HepG2 (cell line): ENCODE data around the gene GLI3. TPM values are rescaled to one million over a fixed set of nuclear protein-coding genes. Genes with fewer than 3 reads are reported as not detected.

Experiments
- ATAC-seq: fragments of 200-7000 bp; cut with Tn5 transposase; 3 replicates; pipeline ENCODE4 v1.9.1; 2020; ENCODE audit warnings: mild to moderate bottlenecking, moderate library complexity
- BruUV-seq: library from RNA; stranded (reverse); fragments of 400-500 nt; replicated peaks from 2 replicates; lab custom pipeline; 2021; lab: Mats Ljungman, UMichigan
- CTCF ChIA-PET: fragments of 300-600 bp; formaldehyde crosslinking; extraction: SDS; loops from one replicate; lab custom pipeline; 2021; ENCODE audit warnings: low total read pairs, inconsistent platforms, low intra/inter-chr PET ratio; lab: Yijun Ruan, JAX
- POLR2A ChIA-PET: fragments of 350-600 bp; sonication (Branson Sonifier 250); formaldehyde crosslinking; loops from one replicate; lab custom pipeline; 2020; ENCODE audit warnings: antibody characterized with exemption, inconsistent platforms; lab: Yijun Ruan, JAX
- DNase-seq: peaks from one replicate; pipeline ENCODE4 v3.0.0-alpha.2; 2015; ENCODE audit warnings: low spot score
- FAIRE-seq: peaks from 3 replicates; lab custom pipeline; 2011; peaks lifted over from hg19 to GRCh38; lab: Jason Lieb, UNC
- H2AFZ ChIP-seq: one replicate; pipeline ENCODE4 v1.6.1; 2011; ENCODE audit warnings: low read length, inconsistent platforms
- H3K27ac ChIP-seq: fragments of 300-600 bp; 3 replicates; pipeline ENCODE4 v1.8.0; 2011; ENCODE audit warnings: mixed run types, mild to moderate bottlenecking, mixed read lengths, low read length, inconsistent platforms; ENCODE audit not compliant: insufficient read depth; ENCODE audit errors: extremely low read length
- H3K27me3 ChIP-seq, 2 experiments: fragments of 200-600 bp in 1 of 2; 2 replicates in 1 of 2; 3 replicates in 1 of 2; pipeline versions ENCODE4 v1.6.0 to v1.8.0; 2011; ENCODE audit warnings: low read length in 2 of 2, mild to moderate bottlenecking in 2 of 2, moderate library complexity in 2 of 2, inconsistent platforms in 1 of 2; ENCODE audit not compliant: insufficient read depth in 2 of 2, control insufficient read depth in 1 of 2
- H3K36me3 ChIP-seq, 2 experiments: fragments of 200-600 bp in 1 of 2; replicated peaks in 1 of 2; 2 replicates in 1 of 2; 3 replicates in 1 of 2; pipeline versions ENCODE4 v1.5.1 to v1.8.0; 2011; ENCODE audit warnings: low read length in 2 of 2, inconsistent platforms in 1 of 2; ENCODE audit not compliant: insufficient read depth in 2 of 2, control insufficient read depth in 1 of 2
- H3K4me1 ChIP-seq: 2 replicates; pipeline ENCODE4 v1.5.1; 2012; ENCODE audit warnings: low read length, inconsistent platforms; ENCODE audit not compliant: insufficient read depth
- H3K4me2 ChIP-seq: 2 replicates; pipeline ENCODE4 v1.6.0; 2011; ENCODE audit warnings: low read depth, low read length, inconsistent platforms
- H3K4me3 ChIP-seq, 3 experiments: fragments of 200-600 bp in 1 of 3; sonication (generic), shearing (Covaris generic) in 1 of 3; replicated peaks in 1 of 3; 2 replicates each; pipeline ENCODE4 v1.5.1; 2011 to 2016; ENCODE audit warnings: low read length in 3 of 3, inconsistent platforms in 2 of 3, low read depth in 2 of 3, mild to moderate bottlenecking in 2 of 3, control low read depth in 1 of 3, mixed read lengths in 1 of 3; ENCODE audit not compliant: insufficient read depth in 1 of 3
- H3K79me2 ChIP-seq: one replicate; pipeline ENCODE4 v1.6.1; 2011; ENCODE audit warnings: low read length, inconsistent platforms; ENCODE audit not compliant: insufficient read depth
- H3K9ac ChIP-seq: 2 replicates; pipeline ENCODE4 v1.6.0; 2011; ENCODE audit warnings: mild to moderate bottlenecking, low read depth, low read length, inconsistent platforms; ENCODE audit not compliant: insufficient read depth
- H3K9me3 ChIP-seq: 2 replicates; pipeline ENCODE4 v1.5.1; 2012; ENCODE audit warnings: mild to moderate bottlenecking, low read length
- H4K20me1 ChIP-seq: 2 replicates; pipeline ENCODE4 v1.6.0; 2011; ENCODE audit warnings: inconsistent platforms, mild to moderate bottlenecking, low read length, moderate library complexity; ENCODE audit not compliant: insufficient read depth
- DPF2 ChIP-seq: sonication (generic); formaldehyde crosslinking; IDR thresholded peaks from 2 replicates; pipeline ENCODE4 v1.4.0; 2020; ENCODE audit warnings: mild to moderate bottlenecking, low read depth, missing genetic modification reagents, borderline replicate concordance
- E2F2 ChIP-seq: sonication (generic); formaldehyde crosslinking; IDR thresholded peaks from 2 replicates; pipeline ENCODE4 v1.4.0; 2020; ENCODE audit warnings: missing genetic modification reagents, borderline replicate concordance
- TFDP2 ChIP-seq: sonication (generic); formaldehyde crosslinking; IDR thresholded peaks from 2 replicates; pipeline ENCODE4 v1.4.0; 2020; ENCODE audit warnings: missing genetic modification reagents
- ZBTB3 ChIP-seq: sonication (generic); formaldehyde crosslinking; IDR thresholded peaks from 2 replicates; pipeline ENCODE4 v1.4.0; 2020; ENCODE audit warnings: low read depth, mild to moderate bottlenecking, moderate library complexity, missing genetic modification reagents, borderline replicate concordance
- ZNF274 ChIP-seq: sonication (generic); formaldehyde crosslinking; IDR thresholded peaks from 2 replicates; pipeline ENCODE4 v1.5.1; 2020; ENCODE audit warnings: mild to moderate bottlenecking, missing genetic modification reagents
- ZNF569 ChIP-seq: sonication (generic); formaldehyde crosslinking; IDR thresholded peaks from 2 replicates; pipeline ENCODE4 v1.5.0; 2020; ENCODE audit warnings: mild to moderate bottlenecking, missing genetic modification reagents, moderate library complexity, borderline replicate concordance
- WGBS: methylation state at CpG from one replicate; pipeline ENCODE4 v1.1.6; 2017; ENCODE audit warnings: low lambda C conversion rate; 5-methylcytosine and 5-hydroxymethylcytosine counted together
- in situ Hi-C: cut with HindIII; loops from 2 replicates; pipeline ENCODE4 v1.10.0; 2017; ENCODE audit warnings: low pct_unique_long_range_greater_than_20kb; ENCODE audit not compliant: extremely low pct_ligation_motif_present
- intact Hi-C: fragments of 100-400 bp; cut with micrococcal nuclease; formaldehyde crosslinking; loops from one replicate; pipeline ENCODE4 v1.10.0; 2022; ENCODE audit not compliant: unreplicated experiment
- polyA plus RNA-seq, 8 experiments: library from polyadenylated mRNA; depleted of rRNA in 3 of 8; stranded (reverse) in 7 of 8; unstranded in 1 of 8; fragments of >200 nt; fragmentation: Illumina TruSeq in 4 of 8; extraction: Trizol in 4 of 8; gene quantifications; 2 replicates each; pipeline versions ENCODE4 v1.2.1 to v1.2.3, GENCODE V29; 2011 to 2016; ENCODE audit warnings: low read depth in 4 of 8, missing spikeins in 1 of 8, mixed read lengths in 1 of 8; ENCODE audit not compliant: insufficient read depth in 1 of 8
- total RNA-seq, 5 experiments: library from RNA; depleted of rRNA; stranded (reverse); fragments of >200 nt; fragmentation: Illumina TruSeq; extraction: Trizol; gene quantifications; 2 replicates each; pipeline ENCODE4 v1.2.3, GENCODE V29; 2016; ENCODE audit warnings: low read depth in 1 of 5

The GLI3 gene
- total and polyA plus RNA-seq, 2 of the 13 experiments (the other 11 are each of a cell fraction or from before 2014, with no cell fraction given), result not detected

- Histone ChIP-seq H3K4me2 (no peak overlapping the region), H3K27me3 (no peaks in the 10 kb centered on the region; a peak in 1 of 5 replicates), H3K79me2 (no peaks in the 10 kb centered on the region), H3K9me3 (no peaks in the 10 kb centered on the region), H3K9ac (no peak overlapping the region), H3K4me1 (peaks cover 12% of the 10 kb centered on the region), H3K27ac (no peak overlapping the region), H2AFZ (no peak overlapping the region), H3K36me3 (no peaks in the 10 kb centered on the region), H3K4me3 (no peak overlapping the region), H4K20me1 (no peaks in the 10 kb centered on the region)
- in situ Hi-C loops, result no loop called here
- WGBS, result 3% methylated on average over 3 of the region's 3 CpGs
- CTCF ChIA-PET, result no interaction called here
- DNase-seq (no peak), FAIRE-seq (no peak), ATAC-seq (no peak)
- intact Hi-C loops, result no loop called here
- BruUV-seq, result no TSS peak
- TF ChIP-seq DPF2 (no peak), ZNF274 (CRISPR knock-in tag) (no peak), ZNF569 (no peak), ZBTB3 (no peak)
- POLR2A ChIA-PET, result no interaction called here
Observed at GRCh38 chr7:41967156-41967555, 269.9 kb downstream of the GLI3 start.

DNA sequence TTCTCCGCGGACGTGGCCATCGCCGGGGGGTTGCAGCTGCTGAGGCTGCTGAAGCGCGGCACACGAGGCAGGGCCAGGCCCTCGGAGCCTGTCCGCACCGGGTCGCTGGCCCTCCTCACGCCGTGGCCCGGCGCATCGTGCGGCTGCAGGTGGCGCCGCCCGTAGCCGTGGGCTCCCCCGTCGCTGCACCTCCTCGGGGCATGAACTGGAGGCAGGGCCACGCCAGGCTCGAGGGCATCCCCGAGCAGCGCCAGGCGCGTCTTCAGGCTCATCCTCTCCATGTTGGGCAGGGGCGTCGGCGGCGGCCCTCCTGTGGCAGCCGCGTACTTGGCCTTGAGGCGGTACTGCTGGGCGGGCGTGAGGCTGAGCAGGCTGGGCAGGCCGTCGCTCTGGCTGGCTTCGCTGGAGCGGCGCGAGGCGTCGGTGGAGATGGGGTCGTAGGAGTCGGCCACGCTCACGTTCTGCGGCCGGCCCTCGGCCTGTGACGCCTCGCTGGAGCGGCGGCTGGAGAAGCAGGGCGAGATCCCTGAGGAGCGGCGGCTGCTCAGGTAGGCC, 271.0 kb downstream of the GLI3 start:
- Histone ChIP-seq H3K36me3 (no peaks in the 10 kb centered on the region), H3K27me3 (no peaks in the 10 kb centered on the region; a peak in 1 of 5 replicates), H3K9me3 (no peaks in the 10 kb centered on the region), H2AFZ (no peak overlapping the region), H4K20me1 (no peaks in the 10 kb centered on the region), H3K27ac (no peak overlapping the region), H3K4me3 (no peak overlapping the region), H3K9ac (no peak overlapping the region), H3K79me2 (no peaks in the 10 kb centered on the region), H3K4me2 (no peak overlapping the region), H3K4me1 (0 out of 2 replicates have a peak, but pooled peaks cover under 1% of the 10 kb centered on the region)
- intact Hi-C loops, result no loop called here
- no TSS peak for BruUV-seq
- FAIRE-seq, result no peak
- no peak for DNase-seq
- CTCF ChIA-PET, result no interaction called here
- TF ChIP-seq TFDP2 (CRISPR knock-in tag), result no peak
- TF ChIP-seq E2F2 (CRISPR knock-in tag), result no peak
- no peak for ATAC-seq
- in situ Hi-C loops, result no loop called here
- 93% methylated on average over 12 of the region's 62 CpGs for WGBS
- POLR2A ChIA-PET, result no interaction called here
